H9 (cell line): ENCODE results near the gene FAM83E. TPM values are rescaled to one million over a fixed set of nuclear protein-coding genes. Genes with fewer than 3 reads are reported as not detected.
A peak's percentile ranks its signal among the peaks of the same experiment; 100 is the strongest.

Source experiments
- DNase-seq: peaks from one replicate; pipeline ENCODE4 v3.0.0-alpha.2; 2017
- H2AFZ ChIP-seq: one replicate; pipeline ENCODE4 v1.6.1; 2013; ENCODE audit warnings: mild to moderate bottlenecking, low read length, control low read depth, moderate library complexity
- H2AK5ac ChIP-seq: 2 replicates; pipeline ENCODE4 v1.6.1; 2013; ENCODE audit warnings: low read length, control low read depth, mixed read lengths; ENCODE audit not compliant: insufficient read length
- H2BK120ac ChIP-seq: one replicate; pipeline ENCODE4 v1.6.1; 2013; ENCODE audit warnings: low read depth, mild to moderate bottlenecking, low read length, control low read depth, inconsistent platforms; ENCODE audit not compliant: poor library complexity, severe bottlenecking
- H2BK12ac ChIP-seq: 2 replicates; pipeline ENCODE4 v1.6.1; 2013; ENCODE audit warnings: low read length, control low read depth, mixed read lengths, low read depth; ENCODE audit not compliant: insufficient read length
- H2BK15ac ChIP-seq: 2 replicates; pipeline ENCODE4 v1.6.1; 2013; ENCODE audit warnings: low read depth, low read length, control low read depth
- H2BK20ac ChIP-seq: one replicate; pipeline ENCODE4 v1.6.1; 2013; ENCODE audit warnings: low read depth, mild to moderate bottlenecking, low read length, control low read depth, inconsistent platforms; ENCODE audit not compliant: poor library complexity, severe bottlenecking
- H2BK5ac ChIP-seq: 2 replicates; pipeline ENCODE4 v1.6.1; 2013; ENCODE audit warnings: low read length, control low read depth, mixed read lengths; ENCODE audit not compliant: insufficient read length
- H3K14ac ChIP-seq: 2 replicates; pipeline ENCODE4 v1.6.1; 2013; ENCODE audit warnings: low read length, control low read depth; ENCODE audit not compliant: insufficient read depth
- H3K18ac ChIP-seq: 2 replicates; pipeline ENCODE4 v1.6.1; 2013; ENCODE audit warnings: low read depth, mild to moderate bottlenecking, mixed read lengths, low read length, control low read depth; ENCODE audit not compliant: insufficient read length
- H3K23ac ChIP-seq: 2 replicates; pipeline ENCODE4 v1.6.1; 2013; ENCODE audit warnings: low read length, control low read depth, mixed read lengths, low read depth; ENCODE audit not compliant: insufficient read length
- H3K23me2 ChIP-seq: 2 replicates; pipeline ENCODE4 v1.6.1; 2013; ENCODE audit warnings: low read depth, mild to moderate bottlenecking, mixed read lengths, low read length, control low read depth; ENCODE audit not compliant: insufficient read length, poor library complexity, severe bottlenecking
- H3K27ac ChIP-seq: 2 replicates; pipeline ENCODE4 v1.5.1; 2013; ENCODE audit warnings: low read length, control low read depth, mixed read lengths, low read depth; ENCODE audit not compliant: insufficient read length
- H3K27me3 ChIP-seq: 2 replicates; pipeline ENCODE4 v1.6.1; 2013; ENCODE audit warnings: low read length, control low read depth, inconsistent platforms; ENCODE audit not compliant: insufficient read depth
- H3K4ac ChIP-seq: 2 replicates; pipeline ENCODE4 v1.6.1; 2013; ENCODE audit warnings: low read depth, mild to moderate bottlenecking, control low read depth, inconsistent platforms, low read length, moderate library complexity
- H3K4me1 ChIP-seq: 2 replicates; pipeline ENCODE4 v1.6.1; 2013; ENCODE audit warnings: low read length, control low read depth, inconsistent platforms; ENCODE audit not compliant: insufficient read depth
- H3K4me2 ChIP-seq: 2 replicates; pipeline ENCODE4 v1.6.1; 2013; ENCODE audit warnings: low read length, control low read depth, mixed read lengths; ENCODE audit not compliant: insufficient read length, insufficient read depth
- H3K56ac ChIP-seq: 2 replicates; pipeline ENCODE4 v1.6.1; 2013; ENCODE audit warnings: low read depth, mild to moderate bottlenecking, mixed read lengths, low read length, control low read depth; ENCODE audit not compliant: insufficient read length
- H3K79me1 ChIP-seq: 2 replicates; pipeline ENCODE4 v1.6.1; 2013; ENCODE audit warnings: low read depth, mild to moderate bottlenecking, moderate library complexity, low read length, control low read depth, inconsistent platforms; ENCODE audit not compliant: insufficient read depth, poor library complexity, severe bottlenecking
- H3K79me2 ChIP-seq: 2 replicates; pipeline ENCODE4 v1.6.1; 2013; ENCODE audit warnings: low read length, control low read depth, inconsistent platforms; ENCODE audit not compliant: insufficient read depth
- H3K9ac ChIP-seq: 2 replicates; pipeline ENCODE4 v1.6.1; 2013; ENCODE audit warnings: low read length, control low read depth, mixed read lengths; ENCODE audit not compliant: insufficient read length; ENCODE audit errors: extremely low read depth
- H3K9me3 ChIP-seq: one replicate; pipeline ENCODE4 v1.6.1; 2013; ENCODE audit warnings: low read depth, low read length, inconsistent platforms; ENCODE audit not compliant: control insufficient read depth
- H3T11ph ChIP-seq: one replicate; pipeline ENCODE4 v1.6.1; 2013; ENCODE audit warnings: mild to moderate bottlenecking, low read length, control low read depth, inconsistent platforms
- H4K20me1 ChIP-seq: one replicate; pipeline ENCODE4 v1.6.1; 2013; ENCODE audit not compliant: control insufficient read depth, insufficient read length, insufficient read depth
- H4K5ac ChIP-seq: 2 replicates; pipeline ENCODE4 v1.6.1; 2013; ENCODE audit warnings: low read depth, mild to moderate bottlenecking, mixed read lengths, low read length, control low read depth; ENCODE audit not compliant: insufficient read length
- H4K8ac ChIP-seq: replicated peaks from 2 replicates; pipeline ENCODE4 v1.6.1; 2013; ENCODE audit warnings: low read length, control low read depth, mixed read lengths, low read depth; ENCODE audit not compliant: insufficient read length
- H4K91ac ChIP-seq: 2 replicates; pipeline ENCODE4 v1.6.1; 2013; ENCODE audit warnings: low read depth, mild to moderate bottlenecking, moderate library complexity, mixed read lengths, low read length, control low read depth; ENCODE audit not compliant: insufficient read length
- H3K27ac Mint-ChIP-seq, 3 experiments: 2 replicates in 2 of 3; 3 replicates in 1 of 3; pipeline ENCODE4 v1.8.0; 2020 to 2021; ENCODE audit warnings: mixed read lengths in 3 of 3, mild to moderate bottlenecking in 1 of 3, moderate library complexity in 1 of 3
- H3K27me3 Mint-ChIP-seq: 2 replicates; pipeline ENCODE4 v1.8.0; 2021; ENCODE audit warnings: low read depth, mild to moderate bottlenecking, moderate library complexity, mixed read lengths
- H3K36me3 Mint-ChIP-seq, 3 experiments: 2 replicates in 2 of 3; 3 replicates in 1 of 3; pipeline ENCODE4 v1.8.0; 2020 to 2021; ENCODE audit warnings: low read depth in 3 of 3, mixed read lengths in 3 of 3; ENCODE audit not compliant: insufficient read depth in 1 of 3
- H3K4me1 Mint-ChIP-seq, 2 experiments: 2 replicates each; pipeline ENCODE4 v1.8.0; 2020; ENCODE audit warnings: mixed read lengths in 2 of 2
- H3K4me3 Mint-ChIP-seq, 2 experiments: 2 replicates in 1 of 2; 3 replicates in 1 of 2; pipeline ENCODE4 v1.8.0; 2020 to 2021; ENCODE audit warnings: mild to moderate bottlenecking in 2 of 2, mixed read lengths in 2 of 2, moderate library complexity in 1 of 2
- H3K9me3 Mint-ChIP-seq, 2 experiments: 2 replicates in 1 of 2; 3 replicates in 1 of 2; pipeline ENCODE4 v1.8.0; 2020; ENCODE audit warnings: mild to moderate bottlenecking in 2 of 2, mixed read lengths in 2 of 2, moderate library complexity in 1 of 2
- CTCF ChIP-seq: fragments of 200-600 bp; sonication (generic); conservative IDR thresholded peaks from 3 replicates; pipeline ENCODE4 v1.8.0; 2021; ENCODE audit warnings: antibody characterized with exemption, mild to moderate bottlenecking
- WGBS: extraction: QIAGEN DNeasy Blood & Tissue Kit; methylation state at CpG from one replicate; pipeline ENCODE4 v1.1.7; 2013; ENCODE audit warnings: missing lambda C conversion rate, low lambda C conversion rate, mixed read lengths; ENCODE audit not compliant: insufficient read length; ENCODE audit errors: extremely low coverage; 5-methylcytosine and 5-hydroxymethylcytosine counted together
- long read RNA-seq: library from polyadenylated mRNA; unstranded; transcript quantifications from one replicate; pipeline ENCODE4 v2.0.0, GENCODE V29; 2020
- total RNA-seq: library from RNA; stranded (reverse); gene quantifications from 2 replicates; pipeline ENCODE4 v1.2.1, GENCODE V29; 2021

Gene FAM83E
- total RNA-seq, result 9.2 and 9.5 TPM in 2 replicates
- long read RNA-seq, partial matches to known transcripts, result 0 of 2 reads
- long read RNA-seq, other reads (novel, unspliced or antisense), result 2 of 2 reads

DNA sequence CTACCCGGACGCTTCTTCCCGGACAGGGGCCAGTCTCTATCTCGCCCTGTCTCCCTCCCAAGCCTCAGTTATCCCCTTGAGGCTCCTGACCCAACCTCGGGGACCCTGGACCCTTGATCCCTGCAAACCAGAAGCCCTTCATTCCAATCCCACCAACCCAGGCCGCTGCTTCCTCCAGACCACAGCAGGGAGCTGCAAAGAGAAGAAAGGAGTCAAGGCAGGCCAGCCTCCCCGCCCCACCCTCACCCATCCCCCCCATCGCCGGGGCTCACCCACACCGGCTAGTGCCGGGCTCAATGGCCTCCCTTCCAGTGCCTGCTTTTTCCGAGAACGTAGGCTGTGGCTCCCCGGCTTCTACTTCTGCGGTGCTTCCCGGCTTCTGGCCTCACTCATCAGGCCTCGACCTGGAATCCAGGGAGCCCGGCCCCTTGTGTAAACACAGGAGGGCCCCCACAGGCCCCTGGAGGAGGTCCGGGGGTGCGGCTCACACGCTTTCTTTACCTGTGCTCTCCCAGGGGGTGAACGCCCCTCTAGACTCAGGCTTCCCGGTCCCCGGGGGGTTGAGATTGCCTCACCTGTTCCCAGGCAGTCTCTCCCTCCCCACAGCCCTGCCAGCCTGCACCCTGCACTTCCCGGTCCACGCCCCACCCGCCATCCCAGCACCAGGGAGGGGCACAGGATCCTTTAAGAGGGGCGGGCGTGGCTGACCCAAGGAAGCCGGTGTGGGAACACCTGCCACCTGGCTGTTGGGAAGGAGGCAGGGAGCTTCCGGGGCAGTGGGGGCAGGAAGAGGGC lies at the start of gene FAM83E:
TSS of gene FAM83E (minus strand) at position 641 of the 795 bp plus-strand sequence. CDS start 1,704 bp downstream, outside the sequence.
- no peak for TF ChIP-seq CTCF
- Histone ChIP-seq H3K9ac (peak within 1 kb of the TSS; percentile 5), H3K27ac (peak within 1 kb of the TSS; percentile 47), H4K5ac (no peak within 1 kb of the TSS), H3K56ac (no peak within 1 kb of the TSS), H3K4me2 (peak within 1 kb of the TSS; percentile 21), H2BK15ac (no peak within 1 kb of the TSS), H3K18ac (peak within 1 kb of the TSS; percentile 19), H3K23ac (no peak within 1 kb of the TSS), H2BK12ac (no peak within 1 kb of the TSS), H3K79me1 (peaks cover 4% of the 10 kb centered on the region), H4K20me1 (no peaks in the 10 kb centered on the region), H3K23me2 (peaks cover 8% of the 10 kb centered on the region), H2AFZ (no peak within 1 kb of the TSS), H2BK20ac (no peak within 1 kb of the TSS), H3K4ac (no peak within 1 kb of the TSS), H3T11ph (no peak within 1 kb of the TSS), H3K79me2 (peaks cover 18% of the 10 kb centered on the region), H3K9me3 (no peaks in the 10 kb centered on the region), H4K91ac (no peak within 1 kb of the TSS), H4K8ac (no peak within 1 kb of the TSS), H3K27me3 (no peaks in the 10 kb centered on the region), H3K4me1 (peaks cover 3% of the 10 kb centered on the region; the same call in 1 of the 2 replicates), H3K14ac (peak within 1 kb of the TSS; percentile 44), H2AK5ac (no peak within 1 kb of the TSS), H2BK5ac (no peak within 1 kb of the TSS), H2BK120ac (no peak within 1 kb of the TSS)
- Mint-ChIP-seq H3K36me3 (peaks cover 36 to 56% (median 50%) of the 10 kb centered on the region in 3 experiments), H3K4me1 (peaks cover 32 to 48% of the 10 kb centered on the region in 2 experiments), H3K9me3 (no peaks in the 10 kb centered on the region; a peak in 1 of 5 replicates), H3K27me3 (no peaks in the 10 kb centered on the region; the same call in 1 of the 2 replicates), H3K27ac (peak within 1 kb of the TSS; percentile 96 to 98 (median 97)), H3K4me3 (peak within 1 kb of the TSS; percentile 42 to 68)
- no CpG with 5 or more reads among the region's 31 CpGs for WGBS
- DNase-seq, result peak; percentile 94
